ENCODE data around the gene STK32A. TPM values are rescaled to one million over a fixed set of nuclear protein-coding genes. Genes with fewer than 3 reads are reported as not detected.

STK32A gene
- total and polyA plus RNA-seq, 2 donors (not counting 1 experiment from before 2014, with no cell fraction given): not detected

GRCh38 chr5:147417135-147417813 lies 182.4 kb downstream of the STK32A start:
- H3K9me3 ChIP-seq (ENCODE audit: control extremely low read depth in 1 of 3, control insufficient read depth in 2 of 3, insufficient read depth in 1 of 3, low read length in 2 of 3): no peaks in the 10 kb centered on the region
- Mint-ChIP-seq H3K27ac (no peak overlapping the region), H3K9me3 (ENCODE audit: insufficient read depth) (no peaks in the 10 kb centered on the region), H3K4me1 (no peaks in the 10 kb centered on the region), H3K4me3 (no peak overlapping the region), H3K27me3 (peaks cover 3% of the 10 kb centered on the region)
- no peaks in the 10 kb centered on the region for H3K27me3 ChIP-seq (replicated peaks in 1 of 4; ENCODE audit: control extremely low read depth in 1 of 4, control insufficient read depth in 3 of 4, insufficient read depth in 4 of 4, low read length in 3 of 4)
- TF ChIP-seq EZH2 (IDR thresholded peaks at IDR 0.05; ENCODE audit: borderline replicate concordance, insufficient read depth, low read depth, low read length, poor library complexity, severe bottlenecking) (no peak), CTCF (IDR thresholded peaks at IDR 0.05) (no peak)
- no peak overlapping the region for H3K27ac ChIP-seq (ENCODE audit: low read length in 2 of 2)
- no peak overlapping the region for H2AFZ ChIP-seq (ENCODE audit: insufficient read depth, low read depth, low read length, poor library complexity, severe bottlenecking)
- intact Hi-C loops (cut with micrococcal nuclease): no loop called here
- 92% methylated on average over 4 of the region's 5 CpGs for WGBS (ENCODE audit: insufficient coverage)
- H3K36me3 ChIP-seq (replicated peaks in 1 of 2; ENCODE audit: control extremely low read depth in 1 of 2, control insufficient read depth in 1 of 2, extremely low read depth in 1 of 2, insufficient read depth in 2 of 2, low read length in 1 of 2): no peaks in the 10 kb centered on the region
- H3K4me1 ChIP-seq (ENCODE audit: control insufficient read depth in 2 of 2, insufficient read depth in 2 of 2, low read length in 2 of 2): no peaks in the 10 kb centered on the region
- ATAC-seq (ENCODE audit: low read depth) (no peak), DNase-seq (no peak)
- no peak overlapping the region for H3K4me2 ChIP-seq (replicated peaks; ENCODE audit: low read depth, low read length, poor library complexity, severe bottlenecking)
- no peak overlapping the region for H3K4me3 ChIP-seq (ENCODE audit: control extremely low read depth in 1 of 5, extremely low read depth in 1 of 5, insufficient read depth in 1 of 5, low read depth in 2 of 5, low read length in 4 of 5)
- no peaks in the 10 kb centered on the region for H3K79me2 ChIP-seq (ENCODE audit: control insufficient read depth, insufficient read depth, low read length)
- H4K20me1 ChIP-seq (ENCODE audit: control insufficient read depth, insufficient read depth, low read length, poor library complexity, severe bottlenecking): no peaks in the 10 kb centered on the region
- H3K9ac ChIP-seq (ENCODE audit: low read length): no peak overlapping the region
- ChIA-PET CTCF (no interaction called here), POLR2A (no interaction called here)

DNA sequence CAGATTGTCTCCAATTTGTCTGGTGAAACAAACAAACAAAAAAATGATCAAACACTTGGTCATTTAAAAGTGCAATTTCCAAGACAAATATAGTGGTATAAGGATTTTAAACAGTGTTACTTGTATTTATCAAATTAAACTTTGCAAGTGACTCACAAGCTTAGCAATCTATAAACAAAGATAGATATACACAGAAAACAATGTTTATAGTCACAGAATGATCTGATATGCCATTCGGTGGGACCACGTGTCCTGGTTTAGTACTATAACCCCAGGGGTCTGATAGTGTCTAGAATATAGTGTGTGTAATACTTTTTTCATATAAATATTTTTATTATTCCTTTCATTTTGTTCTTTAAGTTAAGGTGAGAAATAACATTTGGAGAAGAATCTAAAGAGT lies 183.8 kb downstream of the STK32A start:
- H3K4me1 ChIP-seq (ENCODE audit: control insufficient read depth in 2 of 2, insufficient read depth in 2 of 2, low read length in 2 of 2): no peaks in the 10 kb centered on the region
- CTCF ChIA-PET: no interaction called here
- no peaks in the 10 kb centered on the region for H4K20me1 ChIP-seq (ENCODE audit: control insufficient read depth, insufficient read depth, low read length, poor library complexity, severe bottlenecking)
- H3K36me3 ChIP-seq (replicated peaks in 1 of 2; ENCODE audit: control extremely low read depth in 1 of 2, control insufficient read depth in 1 of 2, extremely low read depth in 1 of 2, insufficient read depth in 2 of 2, low read length in 1 of 2): no peaks in the 10 kb centered on the region
- H3K9me3 ChIP-seq (ENCODE audit: control extremely low read depth in 1 of 3, control insufficient read depth in 2 of 3, insufficient read depth in 1 of 3, low read length in 2 of 3): peaks cover 0 to 2% (median 0%) of the 10 kb centered on the region in 3 donors
- Mint-ChIP-seq H3K4me1 (no peaks in the 10 kb centered on the region), H3K27me3 (peaks cover 3% of the 10 kb centered on the region), H3K27ac (no peak overlapping the region), H3K9me3 (ENCODE audit: insufficient read depth) (no peaks in the 10 kb centered on the region), H3K4me3 (no peak overlapping the region)
- no peak overlapping the region for H3K4me2 ChIP-seq (replicated peaks; ENCODE audit: low read depth, low read length, poor library complexity, severe bottlenecking)
- ATAC-seq (ENCODE audit: low read depth) (no peak), DNase-seq (no peak)
- H2AFZ ChIP-seq (ENCODE audit: insufficient read depth, low read depth, low read length, poor library complexity, severe bottlenecking): no peak overlapping the region
- H3K27me3 ChIP-seq (replicated peaks in 1 of 4; ENCODE audit: control extremely low read depth in 1 of 4, control insufficient read depth in 3 of 4, insufficient read depth in 4 of 4, low read length in 3 of 4): no peaks in the 10 kb centered on the region
- POLR2A ChIA-PET: no interaction called here
- no peaks in the 10 kb centered on the region for H3K79me2 ChIP-seq (ENCODE audit: control insufficient read depth, insufficient read depth, low read length)
- H3K4me3 ChIP-seq (ENCODE audit: control extremely low read depth in 1 of 5, extremely low read depth in 1 of 5, insufficient read depth in 1 of 5, low read depth in 2 of 5, low read length in 4 of 5): no peak overlapping the region
- TF ChIP-seq EZH2 (IDR thresholded peaks at IDR 0.05; ENCODE audit: borderline replicate concordance, insufficient read depth, low read depth, low read length, poor library complexity, severe bottlenecking) (no peak), CTCF (IDR thresholded peaks at IDR 0.05) (no peak)
- H3K27ac ChIP-seq (ENCODE audit: low read length in 2 of 2): no peak overlapping the region
- WGBS (ENCODE audit: insufficient coverage): no CpG with 5 or more reads among the region's 2 CpGs
- no peak overlapping the region for H3K9ac ChIP-seq (ENCODE audit: low read length)
- intact Hi-C loops (cut with micrococcal nuclease): no loop called here
